ENCODE results near the gene DNAJA3.

The DNAJA3 gene

GRCh38 chr16:4407543-4408322 is 17.9 kb upstream of the DNAJA3 start:
- no peak for DNase-seq

GRCh38 chr16:4408323-4408690 is 17.4 kb upstream of the DNAJA3 start:
- DNase-seq, result no peak

GRCh38 chr16:4409081-4409932 is 16.4 kb upstream of the DNAJA3 start:
- DNase-seq, result peak; percentile 62

- DNase-seq, result peak; percentile 73
Observed at GRCh38 chr16:4410335-4411075, 15.2 kb upstream of the DNAJA3 start.

- no peak for DNase-seq
Observed at GRCh38 chr16:4411684-4412083, 14.0 kb upstream of the DNAJA3 start.

- no peak for DNase-seq
Observed at GRCh38 chr16:4412159-4412558, 13.5 kb upstream of the DNAJA3 start.

- DNase-seq, result no peak
Observed at GRCh38 chr16:4412854-4413253, 12.8 kb upstream of the DNAJA3 start.

- DNase-seq, result no peak
Observed at GRCh38 chr16:4414187-4414917, 11.3 kb upstream of the DNAJA3 start.

- DNase-seq, result peak; percentile 33
Observed at GRCh38 chr16:4415538-4416199, 10.0 kb upstream of the DNAJA3 start.

- DNase-seq, result peak; percentile 96
Observed at GRCh38 chr16:4416200-4417032, 9.3 kb upstream of the DNAJA3 start, which contains the start of gene CORO7. Gene CORO7 (minus strand): TSS chr16:4416596. CDS start chr16:4416518, 78 bp downstream.

GRCh38 chr16:4419402-4419959 is 6.2 kb upstream of the DNAJA3 start:
- DNase-seq, result no peak

- no peak for DNase-seq
Observed at GRCh38 chr16:4420505-4421105, 5.1 kb upstream of the DNAJA3 start.

GRCh38 chr16:4426021-4426684 is 485 bp downstream of the DNAJA3 start:
- no peak for DNase-seq

- no peak for DNase-seq
Observed at GRCh38 chr16:4426722-4427372, 1.2 kb downstream of the DNAJA3 start.

GRCh38 chr16:4428500-4428899 is 2.8 kb downstream of the DNAJA3 start:
- no peak for DNase-seq

GRCh38 chr16:4431023-4431422 is 5.4 kb downstream of the DNAJA3 start:
- no peak for DNase-seq

- DNase-seq, result no peak
Observed at GRCh38 chr16:4433228-4433627, 7.6 kb downstream of the DNAJA3 start.

GRCh38 chr16:4433914-4434787 is 8.5 kb downstream of the DNAJA3 start:
- no peak for DNase-seq
